Brain microvascular endothelial cell (primary cell): Measurements from ENCODE around the gene FHIP1A.
"Not testable (repeated sequence)": the region's sequence is repeated elsewhere in the genome, so short reads cannot be mapped to it uniquely, and the experiment has no call there.

ENCODE experiments used
- DNase-seq: peaks from one replicate; pipeline ENCODE4 v3.0.0-alpha.2; 2020
- H3K27ac ChIP-seq: fragments of 250-450 bp; sonication (Bioruptor Pico); 2 replicates; pipeline ENCODE4 v1.5.1; 2020; ENCODE audit warnings: mild to moderate bottlenecking, moderate library complexity
- H3K27me3 ChIP-seq: fragments of 250-450 bp; sonication (Bioruptor Pico); replicated peaks from 2 replicates; pipeline ENCODE4 v1.5.1; 2020; ENCODE audit warnings: mild to moderate bottlenecking
- H3K36me3 ChIP-seq: fragments of 250-450 bp; sonication (Bioruptor Pico); replicated peaks from 2 replicates; pipeline ENCODE4 v1.5.1; 2020; ENCODE audit warnings: mild to moderate bottlenecking
- H3K4me3 ChIP-seq: 2 replicates; pipeline ENCODE4 v1.5.1; 2011; ENCODE audit warnings: low read depth, mild to moderate bottlenecking, control low read depth, low read length, moderate library complexity
- in situ Hi-C: cut with HindIII; loops from 2 replicates; pipeline ENCODE4 v1.10.0; 2017; ENCODE audit warnings: low sequenced_read_pairs, low pct_ligation_motif_present
- TF ChIP-seq, protein P1 (sequence below): IDR thresholded peaks from 2 replicates; pipeline ENCODE4 v1.5.1; 2011; ENCODE audit warnings: low read depth, mild to moderate bottlenecking, moderate library complexity, low read length, control low read depth, inconsistent platforms; ENCODE audit errors: missing control alignments

Gene FHIP1A

DNA sequence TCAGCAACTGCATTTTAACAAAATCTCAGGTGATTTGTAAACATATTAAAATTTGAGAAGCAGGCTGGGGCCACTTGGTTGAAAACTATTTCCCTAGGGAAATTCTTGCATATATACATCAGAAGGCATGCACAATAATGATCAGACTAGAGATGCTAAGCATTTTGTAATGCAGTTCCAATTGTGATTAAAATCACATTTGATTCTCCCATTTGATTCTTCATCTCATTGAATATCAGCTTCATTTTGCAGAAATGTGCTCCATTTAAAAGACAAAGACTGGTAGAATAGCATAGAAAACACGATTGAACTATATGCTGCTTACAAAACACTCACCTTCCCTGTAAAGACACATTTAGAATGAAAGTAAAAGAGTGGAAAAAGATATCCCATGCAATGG lies 32.4 kb upstream of the FHIP1A start:
- TF ChIP-seq, protein P1, sequence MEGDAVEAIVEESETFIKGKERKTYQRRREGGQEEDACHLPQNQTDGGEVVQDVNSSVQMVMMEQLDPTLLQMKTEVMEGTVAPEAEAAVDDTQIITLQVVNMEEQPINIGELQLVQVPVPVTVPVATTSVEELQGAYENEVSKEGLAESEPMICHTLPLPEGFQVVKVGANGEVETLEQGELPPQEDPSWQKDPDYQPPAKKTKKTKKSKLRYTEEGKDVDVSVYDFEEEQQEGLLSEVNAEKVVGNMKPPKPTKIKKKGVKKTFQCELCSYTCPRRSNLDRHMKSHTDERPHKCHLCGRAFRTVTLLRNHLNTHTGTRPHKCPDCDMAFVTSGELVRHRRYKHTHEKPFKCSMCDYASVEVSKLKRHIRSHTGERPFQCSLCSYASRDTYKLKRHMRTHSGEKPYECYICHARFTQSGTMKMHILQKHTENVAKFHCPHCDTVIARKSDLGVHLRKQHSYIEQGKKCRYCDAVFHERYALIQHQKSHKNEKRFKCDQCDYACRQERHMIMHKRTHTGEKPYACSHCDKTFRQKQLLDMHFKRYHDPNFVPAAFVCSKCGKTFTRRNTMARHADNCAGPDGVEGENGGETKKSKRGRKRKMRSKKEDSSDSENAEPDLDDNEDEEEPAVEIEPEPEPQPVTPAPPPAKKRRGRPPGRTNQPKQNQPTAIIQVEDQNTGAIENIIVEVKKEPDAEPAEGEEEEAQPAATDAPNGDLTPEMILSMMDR: no peak
- in situ Hi-C loops: no loop called here
- no peak for DNase-seq
- Histone ChIP-seq H3K27me3 (no peaks in the 10 kb centered on the region), H3K27ac (no peak overlapping the region), H3K4me3 (no peak overlapping the region), H3K36me3 (no peaks in the 10 kb centered on the region)

DNA sequence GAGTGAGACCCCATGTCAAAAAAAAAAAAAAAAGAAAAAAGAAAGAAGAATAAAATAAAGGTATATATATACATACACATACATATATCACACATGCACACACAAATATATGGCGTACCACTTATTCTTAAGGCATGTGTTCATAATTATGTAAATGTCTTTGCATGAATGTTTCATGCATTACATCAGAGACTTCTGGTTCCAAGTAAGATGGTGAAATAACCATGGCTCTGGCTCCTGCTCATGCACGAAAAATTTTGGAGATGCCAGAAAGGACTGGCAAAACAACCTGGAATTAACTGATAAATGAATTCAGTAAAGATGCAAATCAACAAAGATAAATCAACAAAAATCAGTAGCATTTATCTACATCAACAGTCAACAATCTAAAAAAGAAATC lies 19.7 kb upstream of the FHIP1A start:
- TF ChIP-seq, protein P1: no peak
- Histone ChIP-seq H3K27ac (no peak overlapping the region), H3K4me3 (no peak overlapping the region), H3K36me3 (no peaks in the 10 kb centered on the region), H3K27me3 (no peaks in the 10 kb centered on the region)
- no peak for DNase-seq
- in situ Hi-C loops: no loop called here

DNA sequence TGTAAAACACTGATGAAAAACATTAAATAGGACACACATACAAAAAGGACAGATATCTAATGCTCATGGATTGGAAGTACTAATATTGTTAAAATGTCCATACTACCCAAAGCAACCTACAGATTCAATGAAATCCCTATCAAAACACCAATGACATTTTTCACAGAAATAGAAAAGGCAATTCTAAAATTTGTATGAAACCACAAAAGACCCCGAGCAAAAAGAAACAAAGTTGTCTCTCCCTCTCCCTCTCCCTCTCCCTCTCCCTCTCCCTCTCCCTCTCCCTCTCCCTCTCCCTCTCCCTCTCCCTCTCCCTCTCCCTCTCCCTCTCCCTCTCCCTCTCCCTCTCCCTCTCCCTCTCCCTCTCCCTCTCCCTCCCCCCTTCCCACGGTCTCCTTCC lies 19.2 kb upstream of the FHIP1A start:
- H3K36me3 ChIP-seq, H3K27me3 ChIP-seq, DNase-seq, H3K4me3 ChIP-seq, in situ Hi-C loops, H3K27ac ChIP-seq: not testable (repeated sequence)

DNA sequence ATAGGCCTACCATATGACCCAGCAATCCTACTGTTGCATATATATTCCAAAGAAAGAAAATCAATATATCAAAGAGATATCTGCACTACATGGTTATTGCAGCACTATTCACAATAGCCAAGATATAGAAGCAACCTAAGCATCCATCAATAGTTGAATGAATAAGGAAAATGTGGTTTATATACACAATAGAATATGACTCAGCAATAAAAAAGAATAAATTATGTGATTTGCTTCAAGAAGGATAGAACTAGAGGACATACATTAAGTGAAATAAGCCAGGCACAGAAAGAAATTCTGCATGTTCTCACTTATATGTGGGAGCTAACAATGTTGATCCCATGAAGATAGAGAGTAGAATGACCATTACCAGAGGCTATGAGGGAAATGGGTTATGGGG lies 13.1 kb upstream of the FHIP1A start:
- Histone ChIP-seq H3K36me3 (no peaks in the 10 kb centered on the region), H3K27me3 (no peaks in the 10 kb centered on the region), H3K4me3 (no peak overlapping the region), H3K27ac (no peak overlapping the region)
- DNase-seq: no peak
- in situ Hi-C loops: no loop called here
- TF ChIP-seq, protein P1: no peak

DNA sequence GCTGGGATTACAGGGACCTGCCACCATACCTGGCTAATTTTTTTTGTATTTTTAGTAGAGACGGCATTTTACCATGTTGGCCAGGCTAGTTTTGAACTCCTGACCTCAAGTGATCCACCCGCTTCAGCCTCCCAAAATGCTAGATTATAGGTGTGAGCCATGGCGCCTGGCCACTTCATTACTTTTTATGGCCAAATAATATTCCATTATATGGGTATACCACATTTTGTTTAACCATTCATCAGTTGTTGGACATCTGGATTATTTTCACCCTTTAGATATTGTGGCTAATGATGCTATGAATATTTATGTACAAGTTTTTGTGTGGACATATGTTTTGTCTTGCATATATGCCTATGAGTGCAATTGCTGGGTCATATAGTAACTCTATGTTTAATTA lies 8.6 kb upstream of the FHIP1A start:
- Histone ChIP-seq H3K4me3 (no peak overlapping the region), H3K27ac (no peak overlapping the region), H3K36me3 (no peaks in the 10 kb centered on the region), H3K27me3 (no peaks in the 10 kb centered on the region)
- TF ChIP-seq, protein P1: no peak
- in situ Hi-C loops: no loop called here
- no peak for DNase-seq

DNA sequence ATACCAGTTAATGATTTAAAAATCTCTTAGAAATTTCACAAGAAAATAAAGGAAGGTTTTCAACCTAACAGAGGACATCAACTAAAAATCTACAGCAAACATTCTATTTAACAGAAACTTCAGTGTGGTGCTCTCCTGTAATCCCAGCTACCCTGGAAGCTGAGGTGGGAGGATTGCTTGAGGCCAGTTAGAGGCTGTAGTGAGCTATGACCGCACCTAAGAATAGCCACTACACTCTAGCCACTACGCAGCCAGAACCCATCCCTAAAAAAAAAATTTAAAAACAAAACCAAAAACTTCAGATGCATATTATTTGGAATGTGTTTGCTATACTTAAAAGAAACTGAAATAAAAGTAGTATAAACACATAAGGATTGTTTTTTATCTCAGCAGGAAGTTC lies 7.2 kb upstream of the FHIP1A start:
- in situ Hi-C loops: no loop called here
- DNase-seq: no peak
- Histone ChIP-seq H3K27ac (no peak overlapping the region), H3K27me3 (no peaks in the 10 kb centered on the region), H3K4me3 (no peak overlapping the region), H3K36me3 (no peaks in the 10 kb centered on the region)
- TF ChIP-seq, protein P1: no peak
